Measurements from ENCODE around the gene BEND6. TPM values are rescaled to one million over a fixed set of nuclear protein-coding genes. Genes with fewer than 3 reads are reported as not detected.

The BEND6 gene
- polyA plus RNA-seq (2013, experiment 1 of 2; ENCODE audit: insufficient read length), result 6.2 TPM
- polyA plus RNA-seq (2013, experiment 2 of 2; ENCODE audit: insufficient read length), result 8.7 TPM

- DNase-seq, result peak; percentile 87
Observed at GRCh38 chr6:56954403-56955170, at the start of gene BEND6. TSS of gene BEND6 (plus strand) at chr6:56955107. CDS start at chr6:56981811, 26,704 bp downstream.

- DNase-seq, result no peak
Observed at GRCh38 chr6:56905378-56905777, 49.5 kb upstream of the BEND6 start.

DNA sequence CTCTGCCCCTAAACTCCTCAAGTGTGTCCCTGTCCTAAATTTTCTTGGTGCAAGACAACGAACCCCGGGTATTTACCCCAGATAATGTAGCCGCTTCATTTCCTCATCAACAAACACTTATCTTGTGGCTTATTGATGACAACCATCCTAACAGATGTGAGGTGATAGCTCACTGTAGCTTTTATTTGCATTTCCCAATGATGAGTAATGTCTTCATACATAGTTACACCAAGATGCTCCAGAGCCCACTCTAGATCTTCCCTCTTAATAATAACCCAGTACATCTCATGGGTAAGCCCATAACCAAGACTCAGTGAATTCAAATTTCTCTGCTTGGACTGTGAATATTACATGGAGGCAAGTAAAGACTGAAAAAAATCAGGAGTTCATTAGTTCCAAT is 48.2 kb upstream of the BEND6 start:
- DNase-seq, result peak; percentile 41

DNA sequence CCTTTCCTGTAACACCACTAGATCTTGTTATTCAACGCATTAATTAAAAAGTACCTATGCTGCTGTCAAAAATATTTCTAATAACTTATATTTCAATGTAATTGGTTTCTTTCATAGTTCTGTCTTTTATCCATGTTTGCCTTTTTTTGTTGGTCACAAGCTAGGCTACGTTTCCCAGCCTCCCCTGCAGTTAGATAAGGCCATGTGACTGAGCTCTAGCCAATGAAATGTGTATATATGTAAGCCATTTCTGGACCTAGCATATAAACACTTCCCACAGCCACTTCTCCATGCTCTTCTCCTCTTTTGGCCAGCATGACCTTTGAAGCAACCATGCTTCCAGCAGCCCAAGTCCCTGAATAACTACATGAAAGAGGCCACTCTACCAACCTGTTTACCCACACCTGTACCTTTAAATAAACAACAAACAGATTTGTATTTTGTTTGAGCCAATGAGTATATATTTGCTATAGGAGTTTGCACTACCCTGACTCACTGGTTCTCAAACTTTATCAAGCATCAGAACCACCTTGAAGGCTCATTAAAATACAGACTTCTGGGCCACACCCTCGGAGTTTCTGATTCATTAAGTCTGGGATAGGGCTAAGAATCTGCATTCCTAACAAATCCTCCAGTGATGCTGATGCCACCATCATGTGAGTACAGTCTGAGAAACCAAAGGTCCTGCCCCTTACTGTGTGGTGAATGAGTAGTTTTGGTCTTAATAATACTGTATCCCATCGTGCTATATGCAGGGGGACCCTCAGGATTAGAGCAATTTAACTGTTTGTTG is 45.6 kb upstream of the BEND6 start:
- peak; percentile 30 for DNase-seq

DNA sequence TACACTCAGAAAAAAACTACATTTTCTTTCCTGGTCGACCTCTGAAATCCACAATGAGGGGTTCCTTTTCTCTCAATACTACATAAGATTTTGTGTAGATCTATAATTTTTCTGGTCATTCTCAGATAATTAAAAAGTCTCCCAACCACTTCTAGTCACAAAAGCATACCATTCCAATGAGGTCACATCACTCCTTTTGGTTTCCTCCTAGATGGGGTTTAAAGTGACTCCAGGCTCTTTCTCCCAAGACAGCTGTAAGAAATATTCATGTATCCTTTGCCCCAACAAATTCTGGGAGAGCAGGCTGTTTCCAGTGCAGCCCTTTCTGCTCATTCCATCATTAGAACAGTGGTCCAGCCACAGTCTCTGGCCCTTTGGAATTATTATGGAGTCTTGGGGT is 43.1 kb upstream of the BEND6 start:
- peak; percentile 89 for DNase-seq

DNA sequence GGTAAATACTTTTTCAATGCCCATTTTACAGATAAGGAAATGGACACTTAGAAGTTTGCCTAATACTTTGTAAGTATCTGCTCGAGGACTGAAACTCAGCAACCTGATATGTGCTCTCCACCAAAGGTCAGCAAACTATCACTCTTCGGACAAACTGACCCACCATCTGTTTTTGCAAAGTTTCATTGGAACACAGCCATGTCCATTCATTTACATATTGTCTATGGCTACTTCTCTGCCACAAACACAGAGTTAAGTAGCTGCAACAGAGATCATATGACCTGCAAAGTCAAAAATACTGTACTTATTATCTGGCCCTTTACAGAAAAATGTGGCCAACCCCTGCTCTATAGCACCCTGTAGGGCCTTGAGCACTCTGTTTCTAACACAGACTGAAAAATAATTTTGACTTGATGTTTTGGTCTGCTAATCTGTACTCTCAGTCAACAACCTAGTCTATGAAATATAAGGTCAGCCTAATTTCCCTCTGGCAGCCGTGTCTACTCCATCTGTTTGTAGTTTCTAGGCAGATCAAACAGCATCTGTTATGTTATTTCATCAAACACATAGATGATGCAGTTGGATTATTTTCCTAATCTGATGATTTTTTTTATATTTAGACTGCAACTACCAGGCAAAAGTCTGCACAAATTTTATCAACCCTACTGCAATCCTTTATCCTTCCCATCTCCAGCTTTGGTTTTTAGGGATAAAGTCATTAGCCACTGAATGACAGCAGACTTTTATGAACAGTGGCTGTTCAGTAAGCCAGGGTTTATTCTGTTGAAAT is 41.4 kb upstream of the BEND6 start:
- DNase-seq, result no peak

GRCh38 chr6:56914798-56915658 is 39.9 kb upstream of the BEND6 start:
- DNase-seq, result no peak

GRCh38 chr6:56915832-56916231 is 39.1 kb upstream of the BEND6 start:
- no peak for DNase-seq

GRCh38 chr6:56916849-56917551 is 37.9 kb upstream of the BEND6 start:
- no peak for DNase-seq

DNA sequence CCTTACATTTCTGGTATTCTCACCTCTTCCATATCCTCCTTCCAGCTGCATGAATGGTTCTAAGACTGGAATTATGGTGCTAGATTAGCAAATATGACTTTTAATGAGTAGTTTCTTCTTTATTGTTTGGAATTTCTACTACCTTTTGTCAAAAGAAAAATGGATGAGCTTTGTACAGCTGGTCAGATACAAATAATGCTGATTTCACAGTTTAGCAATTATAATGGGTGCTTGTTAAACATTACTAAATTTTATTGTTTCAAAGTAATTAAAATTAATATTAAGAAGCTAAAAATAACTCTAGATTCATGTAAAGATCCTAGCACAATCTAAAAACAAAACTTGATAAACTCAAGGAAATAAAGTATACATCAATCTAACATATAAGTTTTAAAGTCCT is 32.3 kb upstream of the BEND6 start:
- no peak for DNase-seq

GRCh38 chr6:56923565-56923964 is 31.3 kb upstream of the BEND6 start:
- no peak for DNase-seq

DNA sequence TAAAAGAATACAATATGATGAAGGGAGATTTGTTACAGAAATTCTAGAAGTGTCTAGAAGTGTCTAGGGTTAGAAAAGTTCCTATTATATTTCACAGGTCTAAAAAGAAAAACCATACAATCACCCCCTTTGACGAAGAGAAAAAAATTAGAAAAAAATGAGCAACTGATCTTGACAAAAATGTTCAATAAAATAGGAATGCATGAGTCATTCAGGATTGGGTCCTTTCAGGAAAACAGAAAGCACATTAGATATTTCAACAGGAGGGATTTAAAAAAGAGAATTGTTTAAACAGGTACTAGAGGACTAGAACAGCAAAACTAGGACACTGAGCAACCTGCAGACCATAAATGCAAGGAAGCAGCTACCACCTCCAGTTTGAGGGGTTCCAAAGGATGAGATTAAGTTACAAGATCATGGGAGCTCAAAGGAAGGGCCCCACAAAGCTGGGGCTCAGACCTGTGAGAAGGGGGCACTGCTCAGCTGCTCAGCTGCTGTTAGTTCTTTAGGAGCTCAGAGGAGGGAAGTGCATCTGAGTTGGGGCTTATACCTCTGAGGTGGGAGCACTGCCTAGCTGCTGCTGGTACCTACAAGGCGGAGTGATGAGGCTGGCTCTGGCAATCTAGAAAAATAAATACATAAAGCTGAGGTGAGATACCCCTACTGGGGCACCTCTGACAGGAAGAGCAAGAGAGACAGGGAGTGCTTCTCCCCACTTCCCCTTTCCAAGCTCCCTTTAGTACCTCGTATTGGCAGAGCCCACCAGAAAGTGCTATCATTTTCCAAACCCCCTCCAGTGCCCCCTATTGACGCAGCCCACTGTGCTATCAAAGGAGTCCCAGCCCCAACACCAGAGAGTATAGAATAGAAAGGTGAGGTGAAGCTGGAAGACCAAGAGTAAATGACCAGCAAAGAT is 27.1 kb upstream of the BEND6 start:
- peak; percentile 27 for DNase-seq

- DNase-seq, result no peak
Observed at GRCh38 chr6:56930846-56931245, 24.1 kb upstream of the BEND6 start.

DNA sequence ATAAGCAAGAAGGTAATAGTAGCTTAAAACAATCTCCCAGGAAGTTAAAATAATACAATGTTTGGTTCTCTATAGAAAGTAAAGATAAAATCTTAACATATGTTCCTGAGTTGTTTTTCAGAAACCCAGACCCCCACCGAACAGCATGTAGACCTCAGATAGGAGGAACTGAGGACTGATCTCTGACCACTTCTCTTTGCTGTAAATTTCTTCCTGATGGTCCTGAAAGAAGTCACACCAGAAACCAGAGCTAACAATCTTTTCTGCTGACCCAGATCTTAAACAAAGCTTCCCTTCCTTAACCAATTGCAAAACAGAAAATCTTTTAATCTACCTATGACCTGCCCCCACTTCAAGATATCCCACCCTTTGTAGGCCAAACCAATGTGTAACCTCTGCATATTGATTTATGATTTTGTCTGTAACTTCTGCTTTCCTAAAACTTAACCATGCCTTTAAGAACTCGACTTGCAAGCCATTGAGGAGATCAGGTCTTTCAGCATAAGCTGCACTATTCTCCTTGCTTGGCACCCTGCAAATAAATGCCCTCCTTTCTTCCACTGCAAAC is 21.9 kb upstream of the BEND6 start:
- DNase-seq, result no peak

DNA sequence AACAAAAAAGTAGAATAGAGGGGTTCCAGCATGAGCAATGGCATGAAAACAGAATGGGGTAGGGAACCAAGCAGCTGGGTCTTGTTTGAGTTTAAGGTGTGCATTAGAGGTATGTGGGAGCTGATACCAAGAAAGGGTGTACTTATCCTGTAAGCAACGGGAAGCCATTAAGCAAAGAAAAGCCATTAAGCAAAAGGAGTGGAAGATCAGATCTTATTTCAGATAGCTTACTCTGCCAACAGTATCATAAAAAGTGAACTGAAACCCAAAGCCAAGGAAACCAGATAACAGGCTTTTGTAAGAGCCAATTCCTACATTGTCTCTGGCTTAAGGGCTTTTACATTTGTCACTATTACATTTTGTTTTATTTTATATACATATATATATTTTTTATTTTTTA is 21.3 kb upstream of the BEND6 start:
- no peak for DNase-seq

- DNase-seq, result no peak
Observed at GRCh38 chr6:56934876-56935275, 20.0 kb upstream of the BEND6 start.

- DNase-seq, result no peak
Observed at GRCh38 chr6:56936466-56936865, 18.4 kb upstream of the BEND6 start.

DNA sequence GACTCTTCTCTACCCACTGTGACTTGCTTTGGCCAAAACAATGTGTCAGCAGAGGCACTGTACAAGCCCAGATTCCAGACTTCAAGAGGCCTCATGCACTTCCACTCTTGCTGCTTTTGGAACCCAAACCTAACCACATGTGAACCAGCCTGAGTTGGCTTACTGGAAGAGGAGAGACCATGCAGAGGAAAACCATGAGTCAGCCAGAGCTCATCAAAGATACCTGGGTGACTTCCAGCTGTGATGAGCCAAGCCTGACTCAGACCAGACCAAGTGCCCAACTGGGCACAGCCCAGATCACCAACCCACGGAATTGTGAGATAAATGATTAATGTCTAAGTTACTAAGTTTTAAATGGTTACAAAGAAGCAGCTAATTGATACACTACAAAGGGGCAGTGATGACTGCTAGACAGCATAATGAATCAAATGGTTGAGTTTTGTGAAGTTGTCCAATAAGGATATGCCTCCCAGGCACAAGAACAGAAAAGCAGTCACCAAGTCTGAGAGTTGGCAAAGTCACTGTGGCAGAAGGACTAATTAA is 16.2 kb upstream of the BEND6 start:
- peak; percentile 99 for DNase-seq

DNA sequence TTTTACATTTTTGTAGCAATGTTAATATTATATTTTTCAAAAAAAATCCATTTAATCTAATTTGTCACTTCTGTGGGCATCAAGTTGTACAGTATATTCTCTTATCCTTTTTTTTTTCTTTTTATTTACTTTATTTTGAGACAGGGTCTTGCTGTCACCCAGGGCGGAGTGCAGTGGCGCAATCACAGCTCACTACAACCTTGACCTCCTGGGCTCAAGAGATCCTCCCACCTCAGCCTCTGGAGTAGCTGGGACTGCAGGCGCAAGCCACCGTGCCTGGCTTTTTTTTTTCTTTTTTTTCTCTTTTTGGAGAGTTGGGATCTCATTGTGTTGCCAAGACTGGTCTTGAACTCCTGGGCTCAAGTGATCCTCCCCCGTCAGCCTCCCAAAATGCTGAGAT is 14.4 kb upstream of the BEND6 start:
- DNase-seq, result no peak

GRCh38 chr6:56940977-56941376 is 13.9 kb upstream of the BEND6 start:
- no peak for DNase-seq

All from fibroblast of skin of back (primary cell).